Peyer's patch (tissue), 4 donors: ENCODE data around the gene KIF18B. TPM values are rescaled to one million over a fixed set of nuclear protein-coding genes. Genes with fewer than 3 reads are reported as not detected.

Experiments used
- DNase-seq, 3 donors: peaks; one replicate each; pipeline ENCODE4 v3.0.0-alpha.2; 2017 to 2019
- H3K27ac ChIP-seq, 4 donors: fragments of 200-600 bp; sonication (generic); one replicate each; pipeline ENCODE4 v1.5.1; 2016 to 2019
- H3K27me3 ChIP-seq, 2 donors: fragments of 200-600 bp; sonication (generic); one replicate each; pipeline ENCODE4 v1.5.1; 2019
- H3K36me3 ChIP-seq, 3 donors: fragments of 200-600 bp; sonication (generic); one replicate each; pipeline ENCODE4 v1.5.1; 2016 to 2019
- H3K4me1 ChIP-seq, 4 donors: fragments of 200-600 bp; sonication (generic); one replicate each; pipeline ENCODE4 v1.5.1; 2016 to 2019
- H3K4me3 ChIP-seq, 4 donors: fragments of 200-600 bp; sonication (generic); 1 replicate in 3 of 4; 2 replicates in 1 of 4; pipeline ENCODE4 v1.5.1; 2016 to 2019; ENCODE audit warnings: mild to moderate bottlenecking in 1 of 4
- H3K9me3 ChIP-seq, 4 donors: fragments of 200-600 bp; sonication (generic); one replicate each; pipeline ENCODE4 v1.5.1; 2016 to 2019; ENCODE audit warnings: mild to moderate bottlenecking in 1 of 4
- POLR2A ChIP-seq, 2 donors: fragments of 450-650 bp; IDR thresholded peaks; one replicate each; pipeline ENCODE4 v1.5.1; 2017; ENCODE audit warnings: antibody characterized with exemption in 2 of 2, mild to moderate bottlenecking in 2 of 2, moderate library complexity in 2 of 2
- total RNA-seq, 4 donors: library from RNA; depleted of rRNA; stranded (reverse); fragments of >200 nt; gene quantifications; one replicate each; pipeline ENCODE4 v1.1.0, GENCODE V29; 2016
- TF ChIP-seq, protein P1 (sequence below), 6 experiments: fragments of 450-650 bp in 4 of 6; fragments of 200-600 bp in 2 of 6; sonication (generic) in 1 of 6; IDR thresholded peaks; one replicate each; pipeline ENCODE4 v1.5.1; 2017 to 2019; ENCODE audit warnings: antibody characterized with exemption in 6 of 6, mild to moderate bottlenecking in 3 of 6, moderate library complexity in 1 of 6

The KIF18B gene
- total RNA-seq, 4 donors from 2014 or later: 3.4 to 40.4 (median 6.8) TPM

DNA sequence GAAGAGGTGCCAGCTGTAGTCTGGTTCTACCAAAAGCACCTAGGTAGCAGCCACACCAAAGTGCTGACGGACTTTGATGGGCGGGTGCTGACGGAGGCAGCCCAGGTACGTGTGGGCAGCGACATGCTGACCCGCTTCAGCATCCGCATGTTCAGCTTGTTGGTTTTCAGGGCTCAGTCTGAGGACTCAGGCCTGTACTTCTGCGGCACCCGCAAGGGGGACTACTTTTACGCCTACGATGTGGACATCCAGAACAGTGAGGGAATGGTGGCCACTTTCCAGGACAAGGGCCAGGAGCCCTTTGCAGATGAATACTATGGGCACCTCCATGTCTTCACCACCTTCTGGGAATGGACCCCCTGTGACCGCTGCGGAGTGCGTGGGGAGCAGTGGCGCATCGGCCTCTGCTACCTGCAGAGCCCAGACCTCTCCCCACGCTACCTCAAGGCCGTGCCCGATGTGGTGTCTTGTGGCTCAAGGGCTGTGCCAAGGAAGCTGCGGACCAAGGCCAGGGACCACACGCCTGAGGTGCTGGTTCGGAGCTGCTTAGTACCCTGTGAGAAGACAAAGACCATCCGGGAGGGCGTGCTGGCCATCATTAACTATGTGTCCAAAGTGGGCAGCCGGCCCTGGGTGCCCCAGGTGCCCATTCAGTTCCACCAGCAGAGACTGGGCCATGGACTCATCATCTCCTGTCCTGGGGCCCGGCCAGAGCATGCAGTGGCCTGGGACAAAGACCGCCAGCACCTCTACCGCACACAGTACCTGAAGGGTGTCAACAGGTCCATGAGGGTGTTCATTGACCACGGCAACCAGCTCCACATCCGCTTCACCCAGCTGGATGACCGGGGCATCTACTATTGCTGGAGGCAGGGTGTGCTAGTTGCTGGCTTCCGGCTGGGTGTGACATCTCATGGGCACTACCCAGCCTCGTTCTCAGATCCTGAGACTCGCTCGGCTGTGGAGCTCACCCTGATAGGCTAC, 43.3 kb downstream of the KIF18B start:
- no peaks in the 10 kb centered on the region for H3K27me3 ChIP-seq
- H3K27ac ChIP-seq: peak overlapping the region in 1 of 4 donors; percentile 81
- no peaks in the 10 kb centered on the region for H3K9me3 ChIP-seq
- no peak overlapping the region for H3K4me3 ChIP-seq
- TF ChIP-seq, protein P1, sequence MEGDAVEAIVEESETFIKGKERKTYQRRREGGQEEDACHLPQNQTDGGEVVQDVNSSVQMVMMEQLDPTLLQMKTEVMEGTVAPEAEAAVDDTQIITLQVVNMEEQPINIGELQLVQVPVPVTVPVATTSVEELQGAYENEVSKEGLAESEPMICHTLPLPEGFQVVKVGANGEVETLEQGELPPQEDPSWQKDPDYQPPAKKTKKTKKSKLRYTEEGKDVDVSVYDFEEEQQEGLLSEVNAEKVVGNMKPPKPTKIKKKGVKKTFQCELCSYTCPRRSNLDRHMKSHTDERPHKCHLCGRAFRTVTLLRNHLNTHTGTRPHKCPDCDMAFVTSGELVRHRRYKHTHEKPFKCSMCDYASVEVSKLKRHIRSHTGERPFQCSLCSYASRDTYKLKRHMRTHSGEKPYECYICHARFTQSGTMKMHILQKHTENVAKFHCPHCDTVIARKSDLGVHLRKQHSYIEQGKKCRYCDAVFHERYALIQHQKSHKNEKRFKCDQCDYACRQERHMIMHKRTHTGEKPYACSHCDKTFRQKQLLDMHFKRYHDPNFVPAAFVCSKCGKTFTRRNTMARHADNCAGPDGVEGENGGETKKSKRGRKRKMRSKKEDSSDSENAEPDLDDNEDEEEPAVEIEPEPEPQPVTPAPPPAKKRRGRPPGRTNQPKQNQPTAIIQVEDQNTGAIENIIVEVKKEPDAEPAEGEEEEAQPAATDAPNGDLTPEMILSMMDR (IDR thresholded peaks at IDR 0.05): no peak
- TF ChIP-seq POLR2A (IDR thresholded peaks at IDR 0.05): no peak
- peaks cover 0 to 15% (median 9%) of the 10 kb centered on the region in 4 donors for H3K4me1 ChIP-seq
- no peaks in the 10 kb centered on the region for H3K36me3 ChIP-seq
- DNase-seq: peak in 1 of 3 donors; percentile 40

DNA sequence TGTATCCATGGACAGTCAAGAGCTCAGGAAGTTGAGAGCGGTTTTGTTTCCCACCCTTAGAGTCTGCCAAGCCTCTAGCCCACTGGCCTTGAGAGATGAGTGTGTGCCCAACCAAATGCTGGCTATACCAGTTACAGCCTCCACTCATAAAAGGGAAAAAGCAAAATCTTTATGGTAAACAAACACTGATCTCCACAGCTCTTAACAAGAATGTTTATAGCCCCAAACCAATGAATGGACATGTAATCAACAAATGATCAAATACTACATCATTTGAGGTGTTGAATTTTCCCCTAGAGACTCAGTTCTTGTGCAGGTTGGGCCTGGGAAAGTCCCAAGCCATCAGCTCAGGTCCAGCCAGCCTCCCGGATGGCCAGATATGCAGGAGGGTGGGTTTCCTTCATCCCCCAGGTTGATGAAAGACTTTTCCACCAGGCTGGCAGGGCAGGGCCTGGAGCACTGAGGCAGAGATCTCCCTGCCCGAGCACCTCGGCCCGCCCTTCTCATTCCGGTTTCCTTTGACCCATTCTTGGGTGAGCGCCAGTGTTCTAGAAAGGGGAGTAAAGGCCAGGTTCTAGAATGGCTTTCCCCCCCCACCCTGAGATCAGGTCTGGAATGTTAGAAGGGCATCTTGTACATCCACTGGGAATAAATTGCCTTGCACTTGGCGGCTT, 44.4 kb downstream of the KIF18B start:
- no peak for TF ChIP-seq POLR2A (IDR thresholded peaks at IDR 0.05)
- TF ChIP-seq, protein P1 (IDR thresholded peaks at IDR 0.05): no peak
- H3K27me3 ChIP-seq: no peaks in the 10 kb centered on the region
- peak overlapping the region in 1 of 4 donors; percentile 5 for H3K27ac ChIP-seq
- no peaks in the 10 kb centered on the region for H3K36me3 ChIP-seq
- peaks cover 6 to 20% (median 9%) of the 10 kb centered on the region in 4 donors for H3K4me1 ChIP-seq
- no peaks in the 10 kb centered on the region for H3K9me3 ChIP-seq
- H3K4me3 ChIP-seq: no peak overlapping the region
- DNase-seq: peak in 1 of 3 donors; percentile 47

DNA sequence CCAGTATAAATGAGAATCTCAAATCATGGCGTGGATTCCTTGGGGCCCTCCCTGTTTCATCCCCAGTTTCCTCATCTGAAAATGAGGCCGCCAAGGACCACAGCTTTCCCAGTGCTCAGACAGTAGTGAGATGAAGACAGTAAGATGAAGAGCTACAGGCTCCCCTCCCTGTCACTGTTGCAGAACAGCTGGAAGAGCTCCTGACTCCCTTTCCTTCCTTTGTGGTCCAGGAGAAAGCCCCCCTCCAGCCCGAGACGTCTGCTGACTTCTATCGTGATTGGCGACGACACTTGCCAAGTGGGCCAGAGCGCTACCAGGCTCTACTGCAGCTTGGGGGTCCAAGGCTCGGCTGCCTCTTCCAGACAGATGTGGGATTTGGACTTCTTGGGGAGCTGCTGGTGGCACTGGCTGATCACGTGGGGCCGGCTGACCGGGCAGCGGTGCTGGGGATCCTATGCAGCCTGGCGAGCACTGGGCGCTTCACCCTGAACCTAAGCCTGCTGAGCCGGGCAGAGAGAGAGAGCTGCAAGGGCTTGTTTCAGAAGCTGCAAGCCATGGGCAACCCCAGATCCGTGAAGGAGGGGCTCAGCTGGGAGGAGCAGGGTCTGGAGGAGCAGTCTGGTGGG, 45.3 kb downstream of the KIF18B start:
- H3K4me3 ChIP-seq: no peak overlapping the region
- H3K36me3 ChIP-seq: no peaks in the 10 kb centered on the region
- H3K27ac ChIP-seq: no peak overlapping the region
- DNase-seq: peak in 1 of 3 donors; percentile 35
- H3K27me3 ChIP-seq: no peaks in the 10 kb centered on the region
- H3K9me3 ChIP-seq: no peaks in the 10 kb centered on the region
- TF ChIP-seq POLR2A (IDR thresholded peaks at IDR 0.05): no peak
- H3K4me1 ChIP-seq: peaks cover 8 to 29% (median 9%) of the 10 kb centered on the region in 4 donors

DNA sequence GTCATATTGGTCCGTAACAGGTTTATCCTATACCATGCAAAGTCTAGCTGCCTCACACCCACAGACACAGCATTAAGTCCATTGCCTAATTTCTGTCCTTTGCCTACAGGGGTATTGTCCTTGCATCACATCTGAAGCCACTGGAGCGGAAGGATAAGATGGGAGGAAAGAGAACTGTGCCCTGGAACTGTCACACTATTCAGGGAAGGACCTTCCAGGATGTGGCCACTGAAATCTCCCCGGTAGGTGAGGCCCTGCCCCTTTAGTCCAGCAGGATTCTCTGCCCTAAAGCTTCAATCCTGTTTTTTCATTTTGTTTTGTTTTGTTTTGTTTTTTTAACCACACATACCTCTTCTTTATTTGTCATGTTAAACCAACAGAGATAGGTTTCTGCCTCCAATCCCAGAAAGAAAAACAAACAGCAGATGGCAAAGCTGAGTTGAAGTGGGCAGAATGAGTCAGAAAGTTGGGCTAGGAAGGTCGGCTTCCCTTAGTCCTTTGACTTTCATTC, 46.1 kb downstream of the KIF18B start:
- Histone ChIP-seq H3K36me3 (no peaks in the 10 kb centered on the region), H3K27me3 (no peaks in the 10 kb centered on the region), H3K27ac (no peak overlapping the region), H3K9me3 (no peaks in the 10 kb centered on the region), H3K4me1 (peaks cover 8 to 29% (median 9%) of the 10 kb centered on the region in 4 donors), H3K4me3 (no peak overlapping the region)
- DNase-seq: peak in 1 of 3 donors; percentile 22
- no peak for TF ChIP-seq POLR2A (IDR thresholded peaks at IDR 0.05)
- TF ChIP-seq, protein P1 (IDR thresholded peaks at IDR 0.05): no peak

DNA sequence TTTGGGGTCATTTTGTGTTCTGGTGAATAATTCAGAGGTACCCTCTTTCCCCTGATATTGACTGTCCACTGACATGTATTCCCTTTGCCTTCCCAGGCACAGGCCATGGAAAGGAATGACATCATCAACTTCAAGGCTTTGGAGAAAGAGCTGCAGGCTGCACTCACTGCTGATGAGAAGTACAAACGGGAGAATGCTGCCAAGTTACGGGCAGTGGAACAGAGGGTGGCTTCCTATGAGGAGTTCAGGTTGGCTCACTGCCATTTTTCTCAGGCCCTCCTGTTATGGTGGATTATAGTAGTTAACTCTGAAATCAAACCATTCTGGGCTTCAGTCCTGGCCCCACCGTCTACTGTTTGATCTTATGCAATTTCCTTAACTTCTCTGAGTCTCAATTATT, 46.7 kb downstream of the KIF18B start:
- no peaks in the 10 kb centered on the region for H3K27me3 ChIP-seq

More for the DNA sequence above, 46.7 kb downstream of the KIF18B start:
- Histone ChIP-seq H3K4me1 (peaks cover 6 to 26% (median 8%) of the 10 kb centered on the region in 4 donors), H3K36me3 (peaks cover 0 to 2% (median 0%) of the 10 kb centered on the region in 3 donors), H3K9me3 (no peaks in the 10 kb centered on the region), H3K4me3 (no peak overlapping the region), H3K27ac (no peak overlapping the region)
- TF ChIP-seq, protein P1 (IDR thresholded peaks at IDR 0.05): no peak
- no peak for TF ChIP-seq POLR2A (IDR thresholded peaks at IDR 0.05)
- peak in 1 of 3 donors; percentile 44 for DNase-seq
